HG03103 (cell line): ENCODE measurements around the gene TMEM59.
"Not testable (repeated sequence)": the region's sequence is repeated elsewhere in the genome, so short reads cannot be mapped to it uniquely, and the experiment has no call there.

ENCODE experiments used
- ATAC-seq: cut with Tn5 transposase; IDR thresholded peaks from one replicate; pipeline ENCODE4 v1.9.1; 2021; ENCODE audit warnings: low read depth; ENCODE audit not compliant: unreplicated experiment

Gene TMEM59

DNA sequence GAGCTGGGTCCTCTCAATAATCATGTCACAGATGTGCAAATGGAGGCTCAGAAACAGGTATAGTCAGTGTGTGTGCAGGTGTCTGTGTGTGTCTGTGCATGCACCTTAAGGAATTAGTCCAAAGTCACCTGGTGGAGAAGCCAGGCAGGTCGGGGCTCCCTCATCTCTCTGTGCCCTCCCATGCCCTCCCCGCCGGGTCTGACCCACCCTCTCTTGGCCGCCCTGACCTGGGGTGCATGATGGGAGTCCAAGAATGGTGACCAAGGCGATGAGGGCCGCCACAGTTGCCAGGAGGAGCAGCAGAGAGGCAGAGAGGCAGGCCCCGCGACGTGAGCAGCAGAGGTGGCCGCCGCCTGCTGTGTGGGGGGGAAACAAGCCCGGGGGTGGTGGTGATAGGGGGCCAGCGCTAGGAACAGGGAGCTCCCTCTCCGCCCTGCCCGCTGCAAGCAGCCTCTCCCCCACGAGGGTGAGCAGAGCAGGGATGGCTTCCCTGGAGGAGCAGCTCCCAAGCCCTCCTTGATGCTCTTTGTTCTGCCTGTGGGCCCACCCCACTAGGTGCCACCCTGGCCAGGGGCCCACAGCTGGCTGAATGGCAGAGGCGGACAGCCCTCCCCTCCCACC is 38.9 kb downstream of the TMEM59 start:
- ATAC-seq, result no peak

DNA sequence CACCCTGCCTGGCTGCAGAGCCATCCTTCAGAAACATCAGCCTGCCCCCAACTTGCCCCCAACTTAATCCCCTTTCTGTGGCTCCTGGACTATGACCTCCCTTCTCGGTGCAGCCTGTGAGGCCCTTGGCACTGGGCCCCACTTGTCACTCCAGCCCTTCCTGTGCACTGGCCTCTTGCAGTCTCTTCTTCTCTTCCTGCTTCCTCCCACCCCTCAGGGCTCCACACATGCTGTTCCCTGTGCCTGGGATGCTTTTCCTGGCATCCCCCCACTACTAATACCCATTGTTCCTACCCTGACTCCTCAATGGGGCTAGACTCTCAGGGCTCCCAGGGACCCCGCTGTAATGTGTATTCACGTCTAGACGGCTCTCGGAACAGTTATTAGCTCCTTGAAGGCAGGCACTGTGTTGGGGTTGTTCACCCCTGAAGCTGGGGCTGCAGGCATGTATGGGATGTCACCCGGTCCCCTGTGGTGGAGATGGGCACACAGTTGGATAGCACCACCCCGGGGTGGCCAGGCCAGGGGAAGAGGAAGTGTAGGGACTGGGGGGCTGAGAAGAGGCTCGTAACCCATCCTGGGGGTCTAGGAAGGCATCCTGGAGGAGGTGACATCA is 39.5 kb downstream of the TMEM59 start:
- no peak for ATAC-seq

DNA sequence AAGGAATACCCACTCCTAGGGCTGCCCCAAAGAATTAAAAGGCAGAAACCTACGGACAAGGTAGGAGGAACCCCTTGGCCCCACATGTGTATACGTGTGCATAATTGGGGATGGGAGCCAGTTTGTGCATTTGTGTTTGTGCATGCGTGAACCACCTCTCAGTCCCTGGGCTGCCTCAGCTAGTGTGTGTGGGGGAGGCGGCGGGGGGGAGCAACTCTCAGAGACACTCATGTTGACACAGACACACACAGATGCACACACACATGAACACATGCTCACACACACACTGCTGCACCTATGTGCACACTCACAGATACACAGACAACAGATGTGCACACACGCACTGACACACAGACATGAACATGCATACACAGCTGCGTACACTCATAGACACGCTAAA is 40.1 kb downstream of the TMEM59 start:
- ATAC-seq, result no peak

DNA sequence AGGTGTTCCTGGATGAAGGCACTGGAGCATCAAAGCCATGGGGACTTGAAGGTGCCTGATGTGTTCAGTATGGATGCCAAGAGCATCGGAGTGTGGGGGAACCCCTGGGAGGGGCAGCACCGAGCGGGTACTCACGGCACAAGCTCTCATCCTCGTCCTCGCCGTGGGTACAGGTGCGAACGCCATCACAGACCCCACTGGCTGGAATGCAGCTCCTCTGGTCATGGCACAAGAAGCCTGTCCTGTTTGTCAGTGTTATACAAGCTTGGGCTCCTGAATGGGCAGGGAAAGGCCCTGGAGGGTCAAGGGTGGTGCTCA is 41.0 kb downstream of the TMEM59 start:
- ATAC-seq, result no peak

DNA sequence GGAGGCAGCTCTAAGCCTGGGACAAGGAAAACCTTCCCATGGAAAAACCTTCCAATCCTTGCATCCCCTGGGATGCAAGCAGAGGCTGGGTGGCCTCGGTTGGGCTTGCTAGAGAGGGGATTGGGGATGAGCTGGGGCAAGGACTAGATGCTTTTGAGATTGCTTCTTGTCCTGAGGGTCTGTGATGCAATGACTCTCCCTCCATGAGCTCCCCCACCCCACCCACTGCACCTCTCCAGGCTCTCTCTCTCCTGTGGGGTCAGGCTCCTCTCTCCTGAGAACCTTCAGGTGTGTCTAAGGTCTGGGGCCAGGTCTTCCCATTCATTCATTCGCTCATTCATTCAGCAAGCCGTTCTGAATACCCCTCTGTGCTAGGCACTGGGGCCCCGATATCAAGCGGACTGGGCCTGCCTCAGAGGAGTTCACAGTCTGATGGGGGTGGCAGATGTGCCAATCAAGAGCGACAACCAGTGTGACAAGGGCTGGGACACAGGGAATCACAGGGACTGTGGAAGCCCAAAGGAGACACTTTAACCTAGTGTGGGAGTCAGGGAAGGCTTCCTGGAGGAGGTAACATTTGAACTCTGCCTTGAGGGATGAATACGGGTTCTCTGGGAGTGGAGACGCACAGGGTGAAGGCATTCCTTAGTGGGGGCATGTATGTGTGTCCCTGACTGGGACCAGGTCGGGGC is 41.5 kb downstream of the TMEM59 start:
- ATAC-seq, result no peak

DNA sequence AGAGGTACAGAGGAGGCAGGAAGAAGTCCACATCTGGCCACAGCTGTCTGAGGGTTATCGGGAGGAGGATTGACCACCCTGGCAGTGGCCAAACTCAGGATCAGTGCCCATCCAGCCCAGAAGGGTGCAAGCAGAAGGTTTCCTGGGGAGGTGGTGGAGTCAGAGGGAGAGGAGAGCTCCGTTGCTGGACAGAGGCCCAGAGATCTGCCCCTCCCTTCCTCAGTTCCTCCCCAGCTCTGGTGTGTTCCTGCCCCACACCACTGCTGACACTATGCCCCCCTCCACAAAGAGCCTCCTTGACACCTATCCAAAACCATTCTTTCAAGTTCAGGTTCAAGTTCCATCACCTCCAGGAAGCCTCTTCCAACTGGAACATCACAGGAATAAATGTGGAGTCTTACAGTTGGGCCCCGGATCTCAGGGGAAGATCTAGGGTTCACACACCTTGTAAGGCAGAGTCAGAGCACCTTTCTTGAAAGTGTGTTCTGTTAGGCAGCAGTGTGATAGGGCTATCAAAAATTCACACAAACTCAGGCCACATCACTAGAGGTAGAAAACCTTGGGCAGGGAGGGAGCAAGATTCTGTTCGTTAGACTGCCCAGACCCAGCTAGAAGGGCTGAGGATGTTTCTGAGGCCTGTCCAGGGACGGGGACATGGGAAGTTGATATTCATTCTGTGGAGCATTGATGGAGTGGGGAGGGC is 42.4 kb downstream of the TMEM59 start:
- no peak for ATAC-seq

DNA sequence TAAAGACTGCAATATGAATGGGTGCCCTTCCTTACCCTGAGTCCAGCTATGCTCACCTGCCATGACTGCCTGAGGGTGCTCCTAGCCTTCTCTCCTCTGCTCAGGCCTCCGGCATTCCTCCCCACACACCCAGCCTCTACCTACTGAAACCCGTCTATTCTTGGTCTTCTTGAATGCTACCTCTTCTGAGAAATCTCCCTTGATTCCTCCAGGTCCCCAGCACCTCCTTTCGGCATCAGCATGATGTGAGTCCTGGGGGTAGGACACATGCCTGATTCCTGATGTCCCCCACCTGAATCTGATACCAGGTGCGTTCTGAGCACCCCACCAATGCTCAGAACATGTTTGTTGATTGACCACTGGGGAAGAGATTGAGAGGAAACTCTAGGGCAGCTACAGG is 43.6 kb downstream of the TMEM59 start:
- no peak for ATAC-seq

DNA sequence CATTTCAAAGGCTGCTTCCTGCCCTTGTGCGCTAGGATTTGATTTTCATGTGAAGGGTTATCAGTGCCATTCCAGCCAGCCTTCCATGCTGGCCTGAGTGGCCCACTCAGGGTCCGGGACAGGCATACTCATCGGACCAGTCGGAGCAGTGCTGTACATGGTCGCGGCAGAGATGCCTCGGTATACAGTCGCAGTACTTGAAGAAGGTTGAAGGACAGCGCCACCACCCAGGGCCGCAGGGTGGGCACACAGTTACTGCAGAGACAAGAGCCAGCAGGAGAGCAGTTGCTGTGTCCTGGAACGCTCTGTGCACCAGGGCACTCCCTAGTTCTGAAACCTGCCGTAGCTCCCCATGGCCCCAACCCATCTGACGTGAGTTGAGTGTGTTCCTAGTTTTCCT is 44.1 kb downstream of the TMEM59 start:
- no peak for ATAC-seq

DNA sequence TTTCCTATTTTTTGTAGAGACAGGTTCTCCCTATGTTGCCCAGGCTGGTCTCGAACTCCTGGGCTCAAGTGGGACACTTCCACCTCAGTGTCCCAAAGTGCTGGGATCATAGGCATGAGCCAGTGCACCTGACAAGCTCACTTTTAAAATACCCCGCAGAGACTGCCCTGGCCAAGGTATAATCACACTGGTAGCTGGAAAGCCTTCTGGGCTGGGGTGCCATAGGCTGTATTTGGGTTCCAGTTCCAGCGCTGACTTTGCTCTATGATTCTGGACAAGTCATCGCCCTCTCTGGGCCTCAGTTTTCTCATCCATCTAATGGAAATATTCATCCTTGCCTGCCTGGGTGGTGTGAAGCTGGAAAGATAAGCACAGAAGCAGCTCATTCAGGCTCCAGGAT is 45.4 kb downstream of the TMEM59 start:
- no peak for ATAC-seq

DNA sequence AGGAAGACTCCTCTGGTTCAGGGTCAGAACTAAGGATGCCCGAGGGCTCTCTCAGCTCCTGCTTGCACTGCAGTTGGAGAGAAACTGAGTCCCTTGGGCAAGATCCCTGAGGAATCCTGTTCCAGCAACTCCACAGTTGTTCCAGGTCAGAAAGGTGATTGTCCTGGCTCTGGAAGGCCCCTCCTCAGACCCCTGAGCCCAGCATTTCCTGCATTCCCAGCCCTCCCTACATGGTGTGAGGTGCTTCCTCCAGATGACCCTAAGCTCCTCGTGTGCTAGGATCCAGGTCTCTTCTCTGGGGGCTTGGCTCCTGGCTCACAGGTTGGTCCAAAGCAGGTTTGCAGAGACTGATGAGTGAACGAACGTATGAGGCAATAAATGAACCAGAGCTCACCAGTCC is 46.5 kb downstream of the TMEM59 start:
- ATAC-seq, result no peak

DNA sequence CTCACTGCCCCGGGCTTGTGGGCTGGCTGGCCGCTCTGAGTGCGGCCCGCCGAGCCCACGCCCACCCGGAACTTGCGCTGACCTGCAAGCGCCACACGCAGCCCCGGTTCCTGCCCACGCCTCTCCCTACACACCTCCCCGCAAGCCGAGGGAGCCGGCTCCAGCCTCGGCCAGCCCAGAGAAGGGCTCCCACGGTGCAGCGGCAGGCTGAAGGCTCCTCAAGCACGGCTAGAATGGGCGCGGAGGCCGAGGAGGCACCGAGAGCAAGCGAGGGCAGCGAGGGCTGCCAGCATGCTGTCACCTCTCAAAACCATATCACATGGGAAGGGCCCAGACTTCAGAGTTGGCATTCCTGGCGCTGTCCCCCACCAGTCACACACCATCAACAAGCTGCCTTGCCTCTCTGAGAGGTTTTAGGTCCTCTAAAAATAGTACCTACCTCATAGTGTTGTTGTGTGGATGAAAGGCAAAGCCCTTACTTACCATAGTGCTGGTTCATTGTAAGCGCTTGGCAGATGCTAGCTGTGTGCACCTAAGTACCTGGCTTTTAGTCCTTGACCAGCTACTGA is 48.4 kb downstream of the TMEM59 start:
- ATAC-seq, result no peak

DNA sequence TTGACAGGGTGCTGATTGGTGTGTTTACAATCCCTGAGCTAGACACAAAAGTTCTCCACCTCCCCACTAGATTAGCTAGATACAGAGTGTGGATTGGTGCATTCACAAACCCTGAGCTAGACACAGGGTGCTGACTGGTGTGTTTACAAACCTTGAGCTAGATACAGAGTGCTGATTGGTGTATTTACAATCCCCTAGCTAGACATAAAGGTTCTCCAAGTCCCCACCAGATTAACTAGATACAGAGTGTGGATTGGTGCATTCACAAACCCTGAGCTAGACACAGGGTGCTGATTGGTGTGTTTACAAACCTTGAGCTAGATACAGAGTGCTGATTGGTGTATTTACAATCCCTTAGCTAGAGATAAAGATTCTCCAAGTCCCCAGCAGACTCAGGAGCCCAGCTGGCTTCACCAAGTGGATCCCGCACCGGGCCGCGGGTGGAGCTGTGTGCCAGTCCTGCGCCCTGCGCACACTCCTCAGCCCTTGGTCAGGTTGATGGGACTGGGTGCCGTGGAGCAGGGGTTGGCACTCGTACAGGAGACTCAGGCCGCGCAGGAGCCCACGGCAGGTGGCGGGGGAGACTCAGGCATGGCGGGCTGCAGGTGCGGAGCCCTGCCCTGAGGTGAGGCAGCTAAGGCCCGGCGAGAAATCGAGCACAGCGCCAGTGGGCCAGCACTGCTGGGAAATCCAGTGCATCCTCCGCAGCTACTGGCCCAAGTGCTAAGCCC is 49.1 kb downstream of the TMEM59 start:
- ATAC-seq, result not testable (repeated sequence)

DNA sequence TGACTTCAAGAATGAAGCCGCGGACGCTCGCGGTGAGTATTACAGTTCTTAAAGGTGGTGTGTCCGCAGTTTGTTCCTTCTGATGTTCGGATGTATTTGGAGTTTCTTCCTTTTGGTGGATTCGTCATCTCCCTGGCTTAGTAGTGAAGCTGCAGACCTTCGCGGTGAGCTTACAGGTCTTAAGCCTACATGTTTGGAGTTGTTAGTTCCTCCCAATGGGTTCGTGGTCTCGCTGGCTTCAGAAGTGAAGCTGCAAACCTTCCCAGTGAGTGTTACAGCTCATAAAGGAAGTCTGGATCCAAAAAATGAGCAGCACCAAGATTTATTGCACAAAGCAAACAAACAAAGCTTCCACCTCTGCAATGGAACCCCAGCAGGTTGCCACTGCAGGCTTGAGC is 49.8 kb downstream of the TMEM59 start:
- ATAC-seq, result no peak

DNA sequence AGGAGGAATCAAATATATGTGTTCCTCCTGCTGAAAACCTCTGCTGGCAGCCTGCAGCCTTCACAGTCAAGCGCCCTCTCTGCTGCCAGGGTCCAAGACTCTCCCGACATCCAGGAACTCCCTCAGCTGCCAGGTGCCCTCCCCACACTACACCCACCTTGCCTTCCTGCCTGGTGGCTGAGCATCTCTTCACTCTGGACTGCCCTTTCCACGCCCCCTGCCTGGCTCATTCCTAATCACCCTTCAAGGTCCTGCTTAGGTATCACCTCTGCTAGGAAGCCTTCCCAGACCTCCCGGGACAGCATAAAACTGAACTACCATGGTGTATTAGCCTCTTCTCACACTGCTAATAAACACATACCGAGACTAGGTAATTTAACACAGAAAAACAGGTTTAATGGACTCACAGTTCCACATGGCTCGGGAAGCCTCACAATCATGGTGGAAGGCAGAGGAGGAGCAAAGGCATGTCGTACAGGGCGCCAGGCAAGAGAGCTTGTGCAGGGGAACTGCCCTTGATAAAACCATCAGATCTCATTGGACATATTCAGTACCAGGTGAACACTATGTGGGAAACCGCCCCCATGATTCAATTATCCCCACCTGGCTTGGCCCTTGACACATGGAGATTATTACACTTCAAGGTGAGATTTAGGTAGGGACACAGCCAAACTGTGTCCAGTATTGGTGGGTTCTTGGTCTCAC is 50.3 kb downstream of the TMEM59 start:
- ATAC-seq, result no peak

DNA sequence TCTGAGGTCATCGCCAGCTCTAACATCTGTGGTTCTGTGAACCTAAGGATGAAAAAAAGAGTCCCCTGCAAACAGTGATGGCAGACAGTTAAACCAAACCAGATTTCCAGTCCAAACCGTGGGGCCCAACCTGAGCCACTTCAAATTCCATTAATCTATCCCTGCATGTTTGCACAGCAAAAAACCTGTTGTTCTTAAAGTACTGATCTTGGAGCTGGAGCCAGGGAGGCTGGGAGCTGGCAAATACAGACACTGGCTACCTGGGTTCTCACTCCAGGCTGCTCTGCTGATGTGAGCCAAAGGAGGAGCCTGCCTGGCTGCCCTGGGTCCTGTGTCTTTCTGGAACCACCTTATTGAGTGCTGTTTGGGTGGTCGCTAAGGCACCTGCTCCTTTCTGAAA is 51.4 kb downstream of the TMEM59 start:
- ATAC-seq, result no peak

DNA sequence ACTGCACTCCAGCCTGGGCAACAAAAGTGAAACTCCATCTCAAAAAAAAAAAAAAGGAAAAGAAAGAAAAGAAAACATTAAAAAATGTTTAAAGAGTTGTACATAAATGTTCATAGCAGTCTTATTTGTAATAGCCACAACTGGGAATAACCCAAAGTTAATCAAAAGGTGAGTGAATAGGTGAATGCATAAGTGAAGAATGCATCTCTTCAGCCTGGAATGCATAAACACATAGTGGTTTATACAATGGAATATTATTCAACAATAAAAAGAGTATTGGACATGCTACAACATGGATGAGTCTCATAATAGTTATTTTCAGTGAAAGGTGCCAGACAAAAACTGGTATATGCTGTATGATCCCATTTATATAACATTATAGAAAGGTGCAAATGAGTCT is 53.1 kb downstream of the TMEM59 start:
- no peak for ATAC-seq

DNA sequence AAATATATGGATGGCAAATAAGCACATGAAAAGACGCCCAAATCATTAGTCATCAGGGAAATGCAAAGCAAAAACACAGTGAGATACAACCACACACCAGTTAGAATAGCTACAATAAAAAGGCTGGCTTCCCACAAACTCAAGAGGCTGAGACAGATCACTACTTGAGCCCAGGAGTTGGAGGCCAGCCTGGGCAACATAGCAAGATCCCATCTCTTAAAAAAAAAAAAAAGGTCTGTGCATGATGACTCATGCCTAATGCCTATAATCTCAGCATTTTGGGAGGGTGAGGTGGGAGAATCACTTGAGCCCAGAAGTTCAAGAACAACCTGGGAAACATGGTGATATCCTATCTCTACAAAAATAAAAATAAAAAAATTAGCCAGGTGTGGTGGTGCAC is 54.8 kb downstream of the TMEM59 start:
- ATAC-seq, result no peak

DNA sequence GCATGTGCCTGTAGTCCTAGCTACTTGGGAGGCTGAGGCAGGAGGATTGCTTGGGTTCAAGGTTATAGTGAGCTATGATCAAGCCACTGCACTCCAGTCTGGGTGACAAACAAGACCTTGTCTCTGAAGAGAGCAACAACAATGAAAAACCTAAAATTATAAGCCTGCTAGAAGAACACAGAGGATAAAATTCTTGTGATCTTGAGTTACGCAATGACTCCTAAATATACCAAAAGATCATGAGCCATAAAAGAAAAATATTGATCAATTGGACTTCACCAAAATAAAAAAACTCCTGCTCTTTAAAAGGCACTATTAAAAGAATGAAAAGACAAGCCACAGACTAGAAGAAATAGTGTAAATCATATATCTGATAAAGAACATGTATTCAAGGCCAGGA is 57.3 kb downstream of the TMEM59 start:
- no peak for ATAC-seq

DNA sequence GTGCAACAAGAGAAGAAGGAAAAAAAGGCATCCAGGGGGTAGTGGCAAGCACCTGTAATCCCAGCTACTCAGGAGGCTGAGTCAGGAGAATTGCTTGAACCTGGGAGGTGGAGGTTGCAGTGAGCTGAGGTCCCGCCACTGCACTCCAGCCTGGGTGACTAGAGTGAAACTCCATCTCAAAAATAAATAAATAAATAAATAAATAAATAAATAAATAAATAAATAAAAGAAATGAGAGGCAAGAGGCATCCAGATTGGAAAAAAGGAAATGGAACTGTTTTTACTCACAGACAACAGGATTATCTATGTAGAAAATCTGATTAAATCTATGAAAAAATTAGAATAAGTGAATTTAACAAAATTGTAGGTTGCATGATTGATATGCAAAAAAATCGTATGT is 58.5 kb downstream of the TMEM59 start:
- ATAC-seq, result not testable (repeated sequence)
